PFSK-1 (cell line): ENCODE data around the gene FAM107A.

Experiments used
- REST ChIP-seq, 2 experiments: IDR thresholded peaks; 2 replicates each; pipeline versions ENCODE4 v1.6.1 to v1.8.0; 2011 to 2012; ENCODE audit warnings: low read depth in 2 of 2, low read length in 2 of 2, control low read depth in 1 of 2, inconsistent platforms in 1 of 2, mild to moderate bottlenecking in 1 of 2, moderate library complexity in 1 of 2; ENCODE audit not compliant: insufficient read depth in 1 of 2
- TAF1 ChIP-seq: IDR thresholded peaks from 2 replicates; pipeline ENCODE4 v1.6.1; 2012; ENCODE audit warnings: low read length, control low read depth, borderline replicate concordance; ENCODE audit not compliant: insufficient read depth

GRCh38 chr3:58559586-58559985, 17.6 kb downstream of the FAM107A start:
- no peak for TF ChIP-seq REST (IDR thresholded peaks at IDR 0.05; ENCODE audit: insufficient read depth in 1 of 2, low read depth in 2 of 2, low read length in 2 of 2)
- no peak for TF ChIP-seq TAF1
